GM12864 (cell line): ENCODE measurements around the gene SUN3.

ENCODE experiments used
- DNase-seq: peaks from one replicate; pipeline ENCODE4 v3.0.0-alpha.2; 2011; ENCODE audit warnings: low read depth
- H3K4me3 ChIP-seq: 2 replicates; pipeline ENCODE4 v1.5.1; 2011; ENCODE audit warnings: mild to moderate bottlenecking, low read depth, low read length, control low read depth
- TF ChIP-seq, protein P1 (sequence below): IDR thresholded peaks from 2 replicates; pipeline ENCODE4 v1.5.1; 2011; ENCODE audit warnings: low read depth, mild to moderate bottlenecking, moderate library complexity, low read length, control low read depth, inconsistent platforms; ENCODE audit errors: missing control alignments

SUN3 gene

GRCh38 chr7:47941136-47941844 is 87.6 kb downstream of the SUN3 start:
- no peak for DNase-seq
- TF ChIP-seq, protein P1, sequence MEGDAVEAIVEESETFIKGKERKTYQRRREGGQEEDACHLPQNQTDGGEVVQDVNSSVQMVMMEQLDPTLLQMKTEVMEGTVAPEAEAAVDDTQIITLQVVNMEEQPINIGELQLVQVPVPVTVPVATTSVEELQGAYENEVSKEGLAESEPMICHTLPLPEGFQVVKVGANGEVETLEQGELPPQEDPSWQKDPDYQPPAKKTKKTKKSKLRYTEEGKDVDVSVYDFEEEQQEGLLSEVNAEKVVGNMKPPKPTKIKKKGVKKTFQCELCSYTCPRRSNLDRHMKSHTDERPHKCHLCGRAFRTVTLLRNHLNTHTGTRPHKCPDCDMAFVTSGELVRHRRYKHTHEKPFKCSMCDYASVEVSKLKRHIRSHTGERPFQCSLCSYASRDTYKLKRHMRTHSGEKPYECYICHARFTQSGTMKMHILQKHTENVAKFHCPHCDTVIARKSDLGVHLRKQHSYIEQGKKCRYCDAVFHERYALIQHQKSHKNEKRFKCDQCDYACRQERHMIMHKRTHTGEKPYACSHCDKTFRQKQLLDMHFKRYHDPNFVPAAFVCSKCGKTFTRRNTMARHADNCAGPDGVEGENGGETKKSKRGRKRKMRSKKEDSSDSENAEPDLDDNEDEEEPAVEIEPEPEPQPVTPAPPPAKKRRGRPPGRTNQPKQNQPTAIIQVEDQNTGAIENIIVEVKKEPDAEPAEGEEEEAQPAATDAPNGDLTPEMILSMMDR: no peak
- H3K4me3 ChIP-seq: no peak overlapping the region

DNA sequence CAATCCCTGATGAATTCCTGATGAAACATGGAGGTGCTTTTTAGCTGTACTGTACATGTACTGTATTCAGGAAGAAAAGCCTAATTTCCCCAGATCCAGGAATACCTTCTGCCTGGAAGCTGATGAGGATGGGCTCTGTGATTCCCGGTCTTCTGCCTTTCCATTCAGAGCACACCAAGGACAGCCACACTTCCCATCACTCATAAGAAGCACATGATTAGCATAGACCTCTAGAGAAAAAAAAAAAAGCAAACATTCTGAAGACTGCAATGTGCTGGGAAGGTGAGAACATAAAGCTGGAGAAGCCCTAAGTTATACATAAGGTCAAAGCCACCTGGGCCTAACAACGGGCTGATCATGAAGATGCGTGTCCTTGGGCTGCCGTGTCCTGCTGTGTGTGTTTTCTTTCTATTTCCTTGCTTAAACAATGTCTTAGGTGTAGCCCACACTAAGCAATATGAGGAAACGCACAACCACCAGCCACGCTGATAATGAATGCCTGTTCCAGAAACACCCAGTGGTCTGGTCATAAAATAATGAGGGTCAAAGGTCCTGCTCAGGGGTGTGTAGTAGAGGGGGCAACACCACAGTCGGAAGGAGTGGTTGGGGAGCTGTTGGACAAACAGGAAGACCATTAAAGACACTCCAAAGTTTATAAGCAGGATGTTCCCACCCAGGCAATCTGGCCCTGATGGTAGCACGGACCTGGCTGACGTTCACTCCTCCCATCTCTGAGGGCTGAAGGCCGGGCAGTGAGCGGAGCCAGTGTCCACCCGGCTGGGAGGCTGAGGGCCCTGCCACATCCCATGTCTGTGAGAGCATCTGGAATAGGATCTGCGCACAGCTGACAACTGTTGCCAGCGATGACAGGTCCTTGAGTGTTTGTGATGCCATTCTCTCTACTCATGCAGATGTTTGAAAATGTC is 88.6 kb downstream of the SUN3 start:
- TF ChIP-seq, protein P1: no peak

DNA sequence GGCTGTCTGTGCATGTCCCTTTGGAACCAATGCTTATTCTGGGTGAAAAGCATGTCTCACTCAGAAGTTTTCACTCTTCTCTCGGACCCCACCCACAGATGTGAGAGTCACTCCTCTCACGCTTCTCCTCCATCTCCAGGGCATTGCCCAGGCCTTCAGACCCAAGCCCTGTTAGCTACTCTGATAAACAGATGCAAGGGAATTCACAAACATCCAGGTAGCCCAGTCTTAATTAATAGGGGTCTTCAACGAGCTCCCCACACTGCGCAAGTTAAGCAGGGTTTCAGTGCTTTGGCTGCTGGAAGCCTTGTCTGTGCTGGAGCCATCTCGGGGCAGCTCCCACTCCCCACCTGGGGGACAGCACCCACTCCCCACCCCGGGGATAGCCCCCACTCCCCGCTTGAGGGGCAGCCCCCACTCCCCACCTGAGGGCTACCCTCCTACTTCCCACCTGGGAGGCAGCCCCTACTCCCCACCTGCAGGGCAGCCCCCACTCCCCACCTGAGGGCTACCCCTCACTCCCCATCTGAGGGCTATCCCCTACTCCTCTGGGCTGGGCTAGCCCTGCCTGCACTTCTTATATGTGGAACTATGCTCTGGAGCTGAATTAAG is 89.4 kb downstream of the SUN3 start:
- DNase-seq: no peak
- no peak overlapping the region for H3K4me3 ChIP-seq
- TF ChIP-seq, protein P1: no peak

More for the DNA sequence above, 88.6 kb downstream of the SUN3 start:
- no peak for DNase-seq
- no peak overlapping the region for H3K4me3 ChIP-seq

DNA sequence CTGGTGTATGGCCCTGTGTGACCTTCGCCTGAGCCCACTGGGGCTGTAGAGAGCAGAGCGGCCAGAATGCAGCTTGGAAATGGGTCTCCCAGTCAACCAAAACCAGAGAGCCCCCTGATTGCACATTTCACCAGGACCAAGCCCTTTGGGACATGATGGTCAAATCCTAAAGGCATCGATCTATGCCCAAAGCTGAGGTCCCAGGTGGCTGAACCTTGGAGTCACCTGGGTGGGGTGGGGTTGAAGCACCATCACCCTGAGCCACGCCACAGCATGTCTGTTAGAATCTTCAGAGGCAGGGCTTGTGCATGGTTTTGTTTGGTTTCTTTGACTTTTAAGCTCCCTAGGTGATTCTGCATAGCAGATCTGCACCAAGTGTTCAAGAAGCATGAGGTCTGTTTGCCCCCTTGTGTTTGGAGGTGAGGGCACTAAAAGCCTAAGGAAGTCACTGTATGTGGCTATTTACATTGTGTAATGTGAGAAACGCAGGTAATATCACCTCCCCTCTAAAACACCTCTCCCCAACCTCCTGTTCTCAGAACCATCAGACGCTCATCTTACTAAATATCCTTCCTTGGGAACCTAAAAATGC is 90.2 kb downstream of the SUN3 start:
- TF ChIP-seq, protein P1: peak; percentile 36
- H3K4me3 ChIP-seq: no peak overlapping the region
- DNase-seq: peak; percentile 45

DNA sequence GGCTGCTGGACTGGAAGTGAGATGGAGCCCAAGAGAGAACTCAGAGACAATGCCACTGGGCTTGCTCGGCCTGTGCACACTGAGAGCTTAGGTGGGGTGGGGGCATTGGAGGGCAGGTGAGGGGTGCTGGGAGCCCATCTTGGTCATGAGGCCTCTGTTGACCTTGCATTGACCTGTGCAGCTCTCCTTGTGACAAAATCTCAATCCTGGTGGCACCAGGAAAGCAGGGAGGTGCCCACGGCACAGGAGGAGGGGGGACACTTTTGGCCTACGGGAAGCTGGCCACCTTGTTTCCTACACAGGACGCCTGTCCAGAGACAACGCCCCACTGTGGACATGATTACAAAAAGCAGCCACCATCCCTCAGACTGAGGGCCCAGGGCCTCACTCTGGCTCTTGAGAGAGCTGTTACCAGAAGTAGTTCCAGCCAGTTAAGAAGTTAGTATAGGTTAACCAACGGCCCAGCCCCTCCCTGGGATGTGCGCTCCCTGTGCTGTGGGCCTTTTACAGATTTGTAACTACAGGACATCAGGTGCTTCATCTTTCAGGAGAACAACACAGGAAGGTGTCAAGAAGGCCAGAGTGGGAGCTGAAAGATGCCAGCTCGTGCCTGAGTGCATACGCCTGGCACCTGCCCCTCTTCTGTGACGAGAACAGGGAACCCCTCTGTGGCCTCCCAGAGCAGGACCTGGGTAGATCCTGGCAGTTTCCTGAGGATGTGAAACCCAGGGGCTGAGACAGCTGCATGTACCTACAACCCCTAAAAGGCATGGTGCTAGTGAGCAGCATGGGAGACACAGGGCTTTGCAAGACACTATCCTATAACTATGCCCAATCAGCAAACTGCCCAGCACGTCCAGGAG is 91.0 kb downstream of the SUN3 start:
- peak; percentile 82 for DNase-seq
- TF ChIP-seq, protein P1: peak; percentile 18
- no peak overlapping the region for H3K4me3 ChIP-seq
